OCI-LY3 (cell line): ENCODE data around the gene DCAF12.

Experiments used
- H2AFZ ChIP-seq: fragments of 200-600, 300-600 bp; shearing (Covaris generic); 2 replicates; pipeline ENCODE4 v1.6.0; 2014; ENCODE audit warnings: antibody characterized with exemption, low read depth, low read length
- H3K27ac ChIP-seq: fragments of 200-600, 300-600 bp; sonication (generic); 2 replicates; pipeline ENCODE4 v1.5.1; 2014; ENCODE audit warnings: mild to moderate bottlenecking, low read length, moderate library complexity, mixed read lengths
- H3K27me3 ChIP-seq: fragments of 200-600, 300-600 bp; sonication (generic); 2 replicates; pipeline ENCODE4 v1.6.1; 2014; ENCODE audit warnings: low read depth, low read length, mixed read lengths
- H3K36me3 ChIP-seq: fragments of 200-600, 300-600 bp; sonication (generic); replicated peaks from 2 replicates; pipeline ENCODE3; 2014; ENCODE audit warnings: low read depth, low read length, mixed read lengths
- H3K4me1 ChIP-seq: fragments of 300-600, 200-600 bp; sonication (generic); 2 replicates; pipeline ENCODE4 v1.6.1; 2014; ENCODE audit warnings: low read length, mixed read lengths
- H3K4me2 ChIP-seq: fragments of 200-600, 300-600 bp; sonication (generic); 2 replicates; pipeline ENCODE4 v1.6.1; 2014; ENCODE audit warnings: low read length, mixed read lengths
- H3K4me3 ChIP-seq: fragments of 300-600, 200-600 bp; sonication (generic); 2 replicates; pipeline ENCODE4 v1.5.1; 2014; ENCODE audit warnings: antibody characterized with exemption, mild to moderate bottlenecking, low read length, moderate library complexity
- H3K79me2 ChIP-seq: fragments of 300-600, 200-600 bp; shearing (Covaris generic); 2 replicates; pipeline ENCODE4 v1.6.1; 2014; ENCODE audit warnings: mild to moderate bottlenecking, low read length, mixed read lengths
- H3K9ac ChIP-seq: fragments of 300-600, 200-600 bp; shearing (Covaris generic); 2 replicates; pipeline ENCODE4 v1.6.0; 2014; ENCODE audit warnings: mild to moderate bottlenecking, low read length, moderate library complexity
- H3K9me3 ChIP-seq: fragments of 200-600, 300-600 bp; shearing (Covaris generic); 2 replicates; pipeline ENCODE4 v1.6.1; 2014; ENCODE audit warnings: low read length, mixed read lengths; ENCODE audit not compliant: insufficient read depth
- H4K20me1 ChIP-seq: fragments of 200-600, 300-600 bp; sonication (generic); 2 replicates; pipeline ENCODE4 v1.6.1; 2016; ENCODE audit warnings: low read length, mixed read lengths; ENCODE audit not compliant: insufficient read depth
- CTCF ChIP-seq: fragments of 200-600, 300-600 bp; sonication (generic); IDR thresholded peaks from 2 replicates; pipeline ENCODE4 v1.5.1; 2014; ENCODE audit warnings: antibody characterized with exemption, low read length, low read depth
- EZH2phosphoT487 ChIP-seq: fragments of 200-600 bp; shearing (Covaris generic); IDR thresholded peaks from 2 replicates; pipeline ENCODE4 v1.6.1; 2018; ENCODE audit warnings: antibody characterized with exemption, mixed run types, low read depth

DCAF12 gene

GRCh38 chr9:34059281-34059680 lies 67.2 kb downstream of the DCAF12 start:
- Histone ChIP-seq H3K9me3 (no peaks in the 10 kb centered on the region), H3K4me2 (no peak overlapping the region)

GRCh38 chr9:34049630-34050384 lies 76.7 kb downstream of the DCAF12 start:
- peak overlapping the region; percentile 82 for H3K4me2 ChIP-seq
- H3K27me3 ChIP-seq: no peaks in the 10 kb centered on the region
- H4K20me1 ChIP-seq: peaks cover 20% of the 10 kb centered on the region
- TF ChIP-seq CTCF: no peak
- TF ChIP-seq EZH2phosphoT487: no peak
- H3K4me1 ChIP-seq: peaks cover 36% of the 10 kb centered on the region
- peak overlapping the region; percentile 96 for H2AFZ ChIP-seq
- peak overlapping the region; percentile 81 for H3K27ac ChIP-seq
- peak overlapping the region; percentile 96 for H3K4me3 ChIP-seq
- peaks cover 2% of the 10 kb centered on the region for H3K36me3 ChIP-seq
- peaks cover 38% of the 10 kb centered on the region for H3K79me2 ChIP-seq
- peak overlapping the region; percentile 82 for H3K9ac ChIP-seq
- H3K9me3 ChIP-seq: no peaks in the 10 kb centered on the region

More at GRCh38 chr9:34059281-34059680, 67.2 kb downstream of the DCAF12 start:
- Histone ChIP-seq H3K27ac (no peak overlapping the region), H3K79me2 (no peaks in the 10 kb centered on the region), H3K27me3 (no peaks in the 10 kb centered on the region), H3K4me3 (no peak overlapping the region), H3K36me3 (no peaks in the 10 kb centered on the region), H3K9ac (no peak overlapping the region), H2AFZ (no peak overlapping the region), H3K4me1 (no peaks in the 10 kb centered on the region), H4K20me1 (no peaks in the 10 kb centered on the region)
- TF ChIP-seq EZH2phosphoT487 (no peak), CTCF (no peak)

- H3K79me2 ChIP-seq: peaks cover 47% of the 10 kb centered on the region
- H3K36me3 ChIP-seq: peaks cover 2% of the 10 kb centered on the region
- no peaks in the 10 kb centered on the region for H3K27me3 ChIP-seq
- TF ChIP-seq CTCF (no peak), EZH2phosphoT487 (no peak)
- peaks cover 20% of the 10 kb centered on the region for H4K20me1 ChIP-seq
- peaks cover 36% of the 10 kb centered on the region for H3K4me1 ChIP-seq
- peak within 1 kb of the TSS; percentile 96 for H3K4me3 ChIP-seq
- peak within 1 kb of the TSS; percentile 81 for H3K27ac ChIP-seq
- H2AFZ ChIP-seq: peak within 1 kb of the TSS; percentile 96
- peak within 1 kb of the TSS; percentile 82 for H3K9ac ChIP-seq
- no peaks in the 10 kb centered on the region for H3K9me3 ChIP-seq
- peak within 1 kb of the TSS; percentile 91 for H3K4me2 ChIP-seq
Observed at GRCh38 chr9:34048727-34049629, 77.5 kb downstream of the DCAF12 start, which contains the start of gene UBAP2. Gene UBAP2 (minus strand): TSS chr9:34048887. CDS start chr9:34017148, 31,739 bp downstream.
